Esophagus muscularis mucosa (tissue), 4 donors: ENCODE measurements around the gene AMIGO1.

ENCODE experiments used
- EP300 ChIP-seq: sonication (generic); formaldehyde crosslinking; IDR thresholded peaks from one replicate; pipeline ENCODE4 v1.6.1; 2017; ENCODE audit warnings: antibody characterized with exemption
- POLR2A ChIP-seq: fragments of 450-650 bp; IDR thresholded peaks from one replicate; pipeline ENCODE4 v1.6.1; 2017; ENCODE audit warnings: antibody characterized with exemption, moderate library complexity, mild to moderate bottlenecking, low read depth
- POLR2AphosphoS5 ChIP-seq, 2 donors: sonication (generic); formaldehyde crosslinking; IDR thresholded peaks; one replicate each; pipeline ENCODE4 v1.6.1; 2017; ENCODE audit warnings: antibody characterized with exemption in 2 of 2
- TF ChIP-seq, protein P1 (sequence below), 3 experiments: fragments of 200-600 bp in 2 of 3; fragments of 450-650 bp in 1 of 3; sonication (generic) in 2 of 3; IDR thresholded peaks; one replicate each; pipeline ENCODE4 v1.5.1; 2017 to 2019; ENCODE audit warnings: antibody characterized with exemption in 3 of 3, mild to moderate bottlenecking in 2 of 3, moderate library complexity in 1 of 3

DNA sequence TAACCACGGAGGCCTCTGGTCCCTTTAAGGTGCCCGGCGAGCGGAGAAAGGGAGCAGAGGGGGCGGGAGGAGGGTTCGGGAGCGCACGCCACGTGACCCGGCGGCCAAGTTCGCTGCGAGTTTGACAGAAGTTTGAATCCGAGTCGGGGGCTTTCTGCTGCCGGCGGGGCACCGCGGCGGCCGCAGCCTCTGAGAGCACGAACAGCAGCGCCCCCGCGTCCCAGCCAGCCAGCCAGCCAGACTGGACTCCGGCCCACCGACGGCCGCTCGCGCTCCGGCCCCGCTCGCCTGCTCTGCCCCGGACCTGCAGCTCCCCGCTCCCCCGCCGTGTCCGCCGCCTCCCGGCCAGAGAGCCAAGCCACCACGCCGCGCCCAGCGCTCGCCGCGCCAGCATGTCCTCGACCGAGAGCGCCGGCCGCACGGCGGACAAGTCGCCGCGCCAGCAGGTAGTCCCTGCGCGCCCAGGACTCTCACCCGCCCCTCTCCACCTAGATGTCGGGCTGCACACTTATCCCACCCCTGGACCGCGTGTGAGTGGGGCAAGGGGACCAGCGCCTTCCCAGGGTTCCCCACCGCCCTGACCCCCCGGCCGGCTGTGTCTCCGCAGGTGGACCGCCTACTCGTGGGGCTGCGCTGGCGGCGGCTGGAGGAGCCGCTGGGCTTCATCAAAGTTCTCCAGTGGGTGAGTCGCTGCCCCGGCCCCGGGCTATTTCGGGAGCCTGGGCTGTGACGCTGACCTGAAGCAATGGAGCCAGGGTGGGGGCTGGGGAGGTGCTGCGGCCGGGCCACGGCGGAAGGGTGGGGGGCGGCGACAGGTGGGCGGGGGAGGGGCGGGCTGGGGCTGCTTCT, 42.9 kb downstream of the AMIGO1 start, which contains the start of gene SYPL2:
- TF ChIP-seq POLR2AphosphoS5 (IDR thresholded peaks at IDR 0.05), result peak; percentile 2 to 58
- TF ChIP-seq, protein P1, sequence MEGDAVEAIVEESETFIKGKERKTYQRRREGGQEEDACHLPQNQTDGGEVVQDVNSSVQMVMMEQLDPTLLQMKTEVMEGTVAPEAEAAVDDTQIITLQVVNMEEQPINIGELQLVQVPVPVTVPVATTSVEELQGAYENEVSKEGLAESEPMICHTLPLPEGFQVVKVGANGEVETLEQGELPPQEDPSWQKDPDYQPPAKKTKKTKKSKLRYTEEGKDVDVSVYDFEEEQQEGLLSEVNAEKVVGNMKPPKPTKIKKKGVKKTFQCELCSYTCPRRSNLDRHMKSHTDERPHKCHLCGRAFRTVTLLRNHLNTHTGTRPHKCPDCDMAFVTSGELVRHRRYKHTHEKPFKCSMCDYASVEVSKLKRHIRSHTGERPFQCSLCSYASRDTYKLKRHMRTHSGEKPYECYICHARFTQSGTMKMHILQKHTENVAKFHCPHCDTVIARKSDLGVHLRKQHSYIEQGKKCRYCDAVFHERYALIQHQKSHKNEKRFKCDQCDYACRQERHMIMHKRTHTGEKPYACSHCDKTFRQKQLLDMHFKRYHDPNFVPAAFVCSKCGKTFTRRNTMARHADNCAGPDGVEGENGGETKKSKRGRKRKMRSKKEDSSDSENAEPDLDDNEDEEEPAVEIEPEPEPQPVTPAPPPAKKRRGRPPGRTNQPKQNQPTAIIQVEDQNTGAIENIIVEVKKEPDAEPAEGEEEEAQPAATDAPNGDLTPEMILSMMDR (IDR thresholded peaks at IDR 0.05), result no peak
- TF ChIP-seq POLR2A, result peak; percentile 37
- TF ChIP-seq EP300, result no peak
